Left ventricle myocardium superior (tissue), 1 donor: ENCODE measurements around the gene MGAT5. TPM values are rescaled to one million over a fixed set of nuclear protein-coding genes. Genes with fewer than 3 reads are reported as not detected.
A peak's percentile ranks its signal among the peaks of the same experiment; 100 is the strongest.

ENCODE experiments used
- ATAC-seq: fragments of 200-7000 bp; cut with Tn5 transposase; one replicate; pipeline ENCODE4 v1.9.1; 2020; ENCODE audit warnings: mild to moderate bottlenecking, moderate library complexity
- DNase-seq: peaks from one replicate; pipeline ENCODE4 v3.0.0-alpha.2; 2020
- intact Hi-C: fragments of 100-400 bp; cut with micrococcal nuclease; formaldehyde crosslinking; loops from one replicate; pipeline ENCODE4 v1.11.0; 2022
- total RNA-seq: library from RNA; stranded (reverse); fragmentation: NEBNext Ultra II Directional; extraction: Animal tissue kit (Norgen Biotek cat#: 25700); gene quantifications from one replicate; pipeline ENCODE4 v1.2.1, GENCODE V29; 2021
- donor health status: DM: no; HTN: yes; CAD: no; lungs with severe emphysema.

Gene MGAT5
- total RNA-seq, 1 donor from 2014 or later, result 98.1 TPM

DNA sequence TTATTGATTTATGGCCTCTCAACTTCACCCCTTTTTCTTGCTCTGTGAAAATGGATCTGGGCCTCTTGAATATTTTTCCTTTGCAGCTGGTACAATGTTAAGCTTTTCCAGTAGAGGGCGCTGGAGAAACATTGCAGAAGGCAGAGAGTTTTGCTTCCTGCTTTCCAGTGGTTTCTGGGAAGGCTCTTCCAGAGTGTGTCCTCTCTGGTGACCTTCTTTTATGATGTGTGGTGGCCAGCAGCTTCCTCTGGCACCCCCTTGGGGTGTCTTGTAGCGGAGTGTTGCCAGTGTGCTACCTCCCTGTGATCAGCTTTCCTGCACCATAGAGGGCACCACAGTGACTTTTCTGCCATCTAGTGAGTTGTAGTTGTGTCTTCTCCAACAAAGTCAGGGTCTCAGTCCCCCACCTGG, 25.4 kb upstream of the MGAT5 start:
- ATAC-seq (peak; percentile 25), DNase-seq (no peak)
- intact Hi-C loops, result no loop called here

DNA sequence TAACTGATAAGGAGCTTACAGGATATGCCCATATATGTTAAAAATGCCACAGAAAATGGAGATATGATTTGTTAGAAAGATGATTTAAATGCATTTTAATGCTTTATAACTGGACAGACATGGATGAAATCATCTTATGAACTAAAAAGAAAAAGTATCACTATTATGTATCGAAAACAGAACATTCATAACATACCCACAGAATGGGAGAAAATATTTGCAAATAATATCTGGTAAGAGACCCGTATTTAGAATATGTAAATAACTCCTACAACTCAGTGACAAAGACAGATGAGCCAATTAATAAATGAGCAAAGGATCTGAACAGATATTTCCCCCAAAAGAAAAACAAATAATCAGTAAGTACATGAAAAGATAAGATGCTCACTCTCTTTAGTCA, 24.3 kb upstream of the MGAT5 start:
- intact Hi-C loops, result no loop called here
- ATAC-seq, result no peak

GRCh38 chr2:134230885-134231284, 23.0 kb upstream of the MGAT5 start:
- intact Hi-C loops, result no loop called here
- peak; percentile 81 for ATAC-seq
- DNase-seq, result no peak

More for the DNA sequence above, 24.3 kb upstream of the MGAT5 start:
- no peak for DNase-seq

DNA sequence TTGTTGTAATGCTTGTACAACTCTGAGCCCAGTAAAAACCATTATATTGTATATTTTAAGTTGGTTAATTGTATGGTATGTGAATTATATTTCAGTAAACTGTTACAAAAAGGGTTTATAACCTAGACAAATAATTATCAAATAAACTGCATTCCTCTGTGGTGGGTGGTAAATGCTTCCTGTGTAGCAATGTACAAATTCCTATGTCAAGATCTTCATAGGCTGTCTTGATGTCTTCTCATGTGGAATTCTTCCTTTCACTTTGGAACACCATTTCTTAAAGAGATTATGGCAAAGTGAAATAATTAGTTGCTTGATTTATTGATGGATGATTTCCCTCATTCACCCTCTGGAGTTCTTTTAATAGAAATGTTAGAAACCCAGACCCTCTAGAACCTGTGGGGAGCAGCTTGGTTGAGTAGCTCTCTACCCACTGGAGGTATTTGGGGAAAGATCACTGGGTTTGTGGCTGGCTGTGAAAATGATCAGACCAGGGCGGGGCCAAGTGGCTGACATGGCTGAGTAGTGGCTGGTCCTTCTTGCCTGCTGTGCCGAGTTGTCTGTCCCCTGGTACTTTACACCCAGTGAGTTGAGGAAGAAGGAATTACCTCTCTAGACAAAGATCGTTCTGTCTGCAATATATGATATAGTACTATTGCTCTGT, 22.4 kb upstream of the MGAT5 start:
- DNase-seq, result no peak
- intact Hi-C loops, result no loop called here
- no peak for ATAC-seq

DNA sequence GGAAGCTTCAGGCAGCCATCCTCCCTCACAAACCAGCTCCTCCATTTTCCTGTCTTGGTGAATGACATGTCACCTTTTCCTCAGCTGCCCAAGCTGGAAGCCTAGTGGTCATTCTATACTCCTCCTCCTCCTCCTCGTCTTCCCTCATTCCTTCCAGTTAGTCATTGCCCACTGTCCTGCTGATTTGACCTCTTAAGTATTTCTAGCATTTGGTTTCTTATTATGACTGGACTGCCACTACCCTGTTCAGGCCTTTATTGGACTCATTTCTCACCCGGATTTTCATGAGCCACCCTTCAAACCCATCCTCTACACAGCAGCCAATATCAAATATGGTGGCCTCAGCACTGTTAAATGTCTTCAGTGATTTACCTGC, 21.9 kb upstream of the MGAT5 start:
- ATAC-seq, result no peak
- intact Hi-C loops, result no loop called here
- no peak for DNase-seq

- ATAC-seq (no peak), DNase-seq (no peak)
- intact Hi-C loops, result no loop called here
These were observed 21.4 kb upstream of the MGAT5 start for GRCh38 chr2:134232461-134232860.

DNA sequence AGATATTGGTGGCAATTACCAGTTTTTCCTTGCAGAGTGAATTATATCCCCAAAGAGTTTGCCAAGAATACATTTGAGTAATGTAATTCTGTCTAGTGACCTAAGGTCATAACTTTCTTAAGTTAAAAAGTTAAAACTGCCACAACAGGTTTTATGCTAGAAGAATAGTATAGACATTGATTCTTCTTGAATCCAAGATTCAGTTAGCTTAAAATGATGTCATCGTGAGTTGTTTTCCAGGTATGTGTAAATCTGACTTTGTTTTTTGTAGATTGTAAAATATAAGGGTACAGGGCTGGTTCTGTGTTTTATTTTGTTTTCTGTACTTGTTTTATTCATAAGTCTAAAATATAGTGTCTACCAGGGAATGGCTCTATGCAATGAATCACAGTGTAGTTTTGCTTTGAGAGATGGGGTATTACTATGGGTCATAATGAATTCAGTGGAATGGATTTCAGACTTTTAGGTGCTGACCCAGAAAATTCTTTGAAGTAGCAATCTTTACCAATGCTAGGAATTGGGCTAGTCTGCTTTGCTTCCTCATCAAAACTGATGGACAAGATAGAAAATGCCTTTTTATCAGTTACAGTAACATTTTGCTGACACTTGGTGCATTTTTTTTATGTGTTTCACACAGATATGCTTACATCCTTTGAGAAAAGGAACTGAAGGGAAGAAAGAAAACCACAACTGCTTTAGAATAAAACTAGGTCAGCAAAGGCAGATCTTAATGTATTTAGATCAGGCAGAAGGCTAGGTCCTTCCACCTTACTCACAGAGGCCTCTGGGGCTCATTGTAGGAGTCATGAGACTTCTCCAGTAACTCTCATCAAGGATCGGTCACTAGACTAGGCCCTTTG, 20.8 kb upstream of the MGAT5 start:
- intact Hi-C loops, result no loop called here
- DNase-seq, result no peak
- ATAC-seq, result no peak

- intact Hi-C loops, result no loop called here
- no peak for DNase-seq
- no peak for ATAC-seq
These were observed 20.1 kb upstream of the MGAT5 start for GRCh38 chr2:134233728-134234136.

- ATAC-seq (no peak), DNase-seq (no peak)
- intact Hi-C loops, result no loop called here
These were observed 19.3 kb upstream of the MGAT5 start for GRCh38 chr2:134234535-134234934.

- no peak for ATAC-seq
- DNase-seq, result no peak
- intact Hi-C loops, result no loop called here
These were observed 18.2 kb upstream of the MGAT5 start for GRCh38 chr2:134235510-134236144.

- DNase-seq (no peak), ATAC-seq (no peak)
- intact Hi-C loops, result no loop called here
These were observed 15.5 kb upstream of the MGAT5 start for GRCh38 chr2:134238371-134238770.

DNA sequence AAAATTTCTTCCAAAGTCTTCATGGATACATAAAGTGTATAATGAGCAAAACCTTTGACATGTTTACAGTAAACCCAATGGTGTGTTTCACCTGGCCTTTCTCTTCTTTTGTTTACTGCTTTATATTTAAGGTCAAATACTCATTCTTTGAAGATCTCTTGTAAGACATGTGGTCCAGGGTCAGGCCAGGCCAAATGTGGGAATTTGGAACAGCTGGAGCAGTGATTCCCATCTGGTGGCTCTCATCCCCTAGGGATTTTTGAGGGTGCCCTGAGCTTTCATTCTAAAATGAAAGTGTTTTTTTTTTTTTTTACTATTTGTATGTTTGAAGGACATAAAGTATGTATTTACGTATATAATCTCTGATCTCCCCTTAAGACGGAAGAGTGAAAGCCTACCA, 13.8 kb upstream of the MGAT5 start:
- DNase-seq, result no peak
- no peak for ATAC-seq
- intact Hi-C loops, result loop anchor here (10.0 kb wide), 1 partner anchor 175 kb away; no protein-coding TSS in a partner anchor

DNA sequence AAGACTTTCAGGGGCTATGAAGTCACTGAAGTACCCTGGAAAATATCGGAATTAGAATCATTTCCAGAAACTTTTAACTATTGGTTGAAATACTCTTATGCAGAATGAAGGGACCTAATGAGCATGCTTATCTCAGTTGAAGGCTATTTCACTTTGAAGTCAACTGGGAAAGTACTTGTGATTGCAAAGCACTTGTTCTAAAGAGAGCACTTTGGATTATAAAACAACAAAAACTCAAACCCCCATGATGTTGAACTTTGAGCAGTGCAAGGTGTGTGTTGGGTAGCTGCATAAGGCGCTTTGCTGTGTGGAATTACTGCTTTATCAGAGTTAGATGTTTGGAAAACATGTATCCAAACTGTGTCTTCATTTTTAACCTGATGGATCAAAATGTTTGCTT, 12.0 kb upstream of the MGAT5 start:
- intact Hi-C loops, result loop anchor here (10.0 kb wide), 1 partner anchor 173 kb away; no protein-coding TSS in a partner anchor
- DNase-seq (no peak), ATAC-seq (no peak)

DNA sequence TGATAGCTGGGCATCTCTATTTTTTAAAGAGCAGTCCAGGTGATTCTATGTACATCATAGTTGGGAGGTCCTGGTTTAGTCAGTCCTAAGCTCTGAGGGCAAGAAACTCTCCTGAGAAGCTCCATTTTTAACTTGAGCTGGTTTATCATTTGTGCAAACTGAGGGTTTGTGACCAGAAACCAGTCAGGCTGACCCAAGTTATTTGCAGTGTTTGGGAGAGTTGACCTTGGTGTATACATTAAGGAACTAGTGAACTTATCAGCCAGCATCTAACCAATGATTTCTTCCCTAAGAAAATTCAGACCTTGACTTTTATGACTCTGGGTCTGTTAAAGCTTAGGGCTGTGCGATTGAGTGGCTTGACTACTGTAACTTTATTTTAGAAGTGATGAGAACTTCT, 10.6 kb upstream of the MGAT5 start:
- DNase-seq, result no peak
- no peak for ATAC-seq
- intact Hi-C loops, result loop anchor here (10.0 kb wide), 1 partner anchor 172 kb away; no protein-coding TSS in a partner anchor

GRCh38 chr2:134244086-134244485, 9.8 kb upstream of the MGAT5 start:
- ATAC-seq, result no peak
- DNase-seq, result no peak
- intact Hi-C loops, result loop anchor here (10.0 kb wide), 1 partner anchor 171 kb away; no protein-coding TSS in a partner anchor

DNA sequence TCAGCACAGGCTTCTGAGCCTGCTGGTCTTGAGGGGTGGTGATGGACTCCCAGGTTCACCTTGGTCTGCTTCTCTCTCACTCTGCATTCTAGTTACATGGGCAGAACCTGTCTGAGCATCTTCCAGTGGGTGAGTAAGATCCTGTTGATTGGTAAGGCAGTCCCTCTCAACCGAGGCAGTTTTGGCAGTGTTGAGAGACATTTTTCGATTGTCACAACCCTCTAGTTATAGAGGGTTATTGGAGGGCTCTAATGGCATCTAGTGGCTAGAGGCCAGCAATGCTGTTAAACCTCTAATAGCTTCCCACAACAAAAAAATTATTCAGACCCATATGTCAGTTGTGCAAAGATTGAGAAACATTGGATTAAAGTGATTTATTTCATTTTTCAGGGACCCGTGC, 9.3 kb upstream of the MGAT5 start:
- DNase-seq, result no peak
- ATAC-seq, result no peak
- intact Hi-C loops, result loop anchor here (10.0 kb wide), 1 partner anchor 170 kb away; no protein-coding TSS in a partner anchor

GRCh38 chr2:134245340-134245984, 8.4 kb upstream of the MGAT5 start:
- ATAC-seq, result peak; percentile 62
- intact Hi-C loops, result loop anchor here (10.0 kb wide), 1 partner anchor 169 kb away; no protein-coding TSS in a partner anchor

DNA sequence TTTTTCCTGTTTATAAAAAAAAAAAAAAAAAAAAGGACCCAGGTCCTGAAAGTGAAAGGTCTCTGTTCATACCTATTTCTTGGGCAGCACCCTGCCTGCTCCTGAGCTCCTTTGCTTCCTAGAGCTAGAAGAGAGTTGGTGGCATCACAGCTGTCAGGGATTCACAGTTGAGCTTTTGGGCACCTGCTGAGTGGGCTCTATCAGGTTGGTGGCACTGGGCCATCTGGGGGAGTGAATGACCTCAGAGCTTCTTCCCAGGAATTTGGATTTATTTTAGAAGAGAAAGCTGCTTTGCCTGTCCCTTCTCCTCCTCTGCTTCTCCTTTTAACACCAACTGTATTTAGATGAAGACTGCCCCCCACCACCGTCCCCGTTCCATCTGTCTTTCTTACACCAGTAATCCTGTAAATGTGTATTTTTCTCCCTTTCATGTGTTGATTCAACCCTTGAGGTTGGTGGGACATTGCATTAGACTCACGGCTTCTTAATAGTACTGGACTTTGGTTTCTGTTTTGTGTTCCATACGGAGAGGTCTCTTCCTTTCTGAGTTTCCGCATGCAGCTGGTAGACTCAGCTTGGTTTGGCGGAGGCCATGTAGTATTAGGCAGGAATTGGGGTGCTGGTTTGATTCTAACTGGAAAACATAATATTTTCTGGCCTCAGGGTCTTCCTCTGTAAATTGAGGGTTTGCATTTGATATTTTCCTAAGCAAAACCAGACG, 7.6 kb upstream of the MGAT5 start:
- intact Hi-C loops, result loop anchor here (10.0 kb wide), 1 partner anchor 168 kb away; no protein-coding TSS in a partner anchor
- DNase-seq (no peak), ATAC-seq (peak; percentile 33)

More at GRCh38 chr2:134245340-134245984, 8.4 kb upstream of the MGAT5 start:
- peak; percentile 77 for DNase-seq

- ATAC-seq, result no peak
- no peak for DNase-seq
- intact Hi-C loops, result loop anchor here (10.0 kb wide), 1 partner anchor 167 kb away; no protein-coding TSS in a partner anchor
These were observed 6.2 kb upstream of the MGAT5 start for GRCh38 chr2:134247679-134248078.
